Cortex of kidney (tissue), 1 donor: ENCODE measurements around the gene GSN.

Experiments used
- DNase-seq: peaks from one replicate; lab custom pipeline; 2025; lab: John Stamatoyannopoulos, UW

Gene GSN

GRCh38 chr9:121323449-121324151 is 55.6 kb downstream of the GSN start:
- no peak for DNase-seq

- no peak for DNase-seq
Measured at GRCh38 chr9:121324316-121324715, 56.4 kb downstream of the GSN start.

- DNase-seq = no peak
Measured at GRCh38 chr9:121324755-121325154, 56.8 kb downstream of the GSN start.

- no peak for DNase-seq
Measured at GRCh38 chr9:121325387-121325786, 57.4 kb downstream of the GSN start.

- no peak for DNase-seq
Measured at GRCh38 chr9:121326130-121326838, 58.3 kb downstream of the GSN start.

- DNase-seq = no peak
Measured at GRCh38 chr9:121326901-121327613, 59.1 kb downstream of the GSN start.

GRCh38 chr9:121328476-121328875 is 60.5 kb downstream of the GSN start:
- no peak for DNase-seq

GRCh38 chr9:121328876-121329681 is 61.1 kb downstream of the GSN start:
- DNase-seq = no peak

GRCh38 chr9:121331549-121331948 is 63.6 kb downstream of the GSN start:
- no peak for DNase-seq

- no peak for DNase-seq
Measured at GRCh38 chr9:121331992-121332685, 64.2 kb downstream of the GSN start.

- no peak for DNase-seq
Measured at GRCh38 chr9:121333950-121334773, 66.2 kb downstream of the GSN start.

- DNase-seq = no peak
Measured at GRCh38 chr9:121336665-121337064, 68.7 kb downstream of the GSN start.

- DNase-seq = no peak
Measured at GRCh38 chr9:121339437-121339836, 71.5 kb downstream of the GSN start.

GRCh38 chr9:121340676-121341392 is 72.9 kb downstream of the GSN start:
- no peak for DNase-seq

- DNase-seq = no peak
Measured at GRCh38 chr9:121344184-121344583, 76.2 kb downstream of the GSN start.

- no peak for DNase-seq
Measured at GRCh38 chr9:121345070-121345469, 77.1 kb downstream of the GSN start.

GRCh38 chr9:121348221-121348620 is 80.3 kb downstream of the GSN start:
- no peak for DNase-seq

- no peak for DNase-seq
Measured at GRCh38 chr9:121349009-121349408, 81.0 kb downstream of the GSN start.

- no peak for DNase-seq
Measured at GRCh38 chr9:121350036-121350435, 82.1 kb downstream of the GSN start.

GRCh38 chr9:121350993-121351561 is 83.1 kb downstream of the GSN start:
- DNase-seq = no peak
